T-cell (primary cell): ENCODE measurements around the gene ZDHHC13. TPM values are rescaled to one million over a fixed set of nuclear protein-coding genes. Genes with fewer than 3 reads are reported as not detected.
A peak's percentile ranks its signal among the peaks of the same experiment; 100 is the strongest.
"Not testable (repeated sequence)": the region's sequence is repeated elsewhere in the genome, so short reads cannot be mapped to it uniquely, and the experiment has no call there.

Experiments used
- ATAC-seq, 4 experiments: fragments of 200-7000 bp in 3 of 4; fragments of 150-1000 bp in 1 of 4; cut with Tn5 transposase; replicated peaks in 1 of 4; 1 replicate in 3 of 4; 2 replicates in 1 of 4; pipeline ENCODE4 v1.10.0; 2021; ENCODE audit warnings: moderate library complexity in 3 of 4, mild to moderate bottlenecking in 2 of 4, moderate number of reproducible peaks in 1 of 4
- CTCF ChIA-PET, 2 donors: fragments of 300-600 bp; sonication (Branson Sonifier 250); formaldehyde crosslinking; loops; one replicate each; lab custom pipeline; 2022; ENCODE audit warnings: antibody characterized with exemption in 2 of 2; lab: Charles Lee
- POLR2A ChIA-PET, 2 donors: fragments of 300-600 bp; sonication (Branson Sonifier 250); formaldehyde crosslinking; loops; one replicate each; lab custom pipeline; 2022; ENCODE audit warnings: antibody characterized with exemption in 2 of 2; lab: Charles Lee
- DNase-seq, 35 experiments: peaks; one replicate each; pipeline versions ENCODE4 v3.0.0 to v3.0.0-alpha.2; 2013 to 2023
- H3K27ac ChIP-seq: one replicate; pipeline ENCODE4 v1.5.1; 2013; ENCODE audit warnings: low read length
- H3K27me3 ChIP-seq, 2 experiments: replicated peaks in 1 of 2; 1 replicate in 1 of 2; 2 replicates in 1 of 2; pipeline versions ENCODE4 v1.6.1 to v1.7.0; 2013; ENCODE audit warnings: low read length in 1 of 2, mixed read lengths in 1 of 2; ENCODE audit not compliant: control insufficient read depth in 2 of 2, insufficient read depth in 2 of 2; ENCODE audit errors: extremely low read depth in 1 of 2
- H3K36me3 ChIP-seq, 2 donors: 1 replicate in 1 of 2; 2 replicates in 1 of 2; pipeline versions ENCODE4 v1.6.1 to v1.7.0; 2013; ENCODE audit warnings: low read length in 1 of 2; ENCODE audit not compliant: control insufficient read depth in 2 of 2, insufficient read depth in 1 of 2; ENCODE audit errors: extremely low read depth in 1 of 2
- H3K4me1 ChIP-seq, 2 experiments: 1 replicate in 1 of 2; 2 replicates in 1 of 2; pipeline versions ENCODE4 v1.6.1 to v1.7.0; 2013; ENCODE audit warnings: low read length in 2 of 2, mixed read lengths in 1 of 2; ENCODE audit not compliant: insufficient read depth in 2 of 2, control insufficient read depth in 1 of 2; ENCODE audit errors: extremely low read depth in 1 of 2
- H3K4me3 ChIP-seq, 2 donors: 1 replicate in 1 of 2; 2 replicates in 1 of 2; pipeline versions ENCODE4 v1.5.1 to v1.7.0; 2013; ENCODE audit warnings: mild to moderate bottlenecking in 2 of 2, low read length in 1 of 2, moderate library complexity in 1 of 2; ENCODE audit not compliant: control insufficient read depth in 1 of 2; ENCODE audit errors: extremely low read depth in 1 of 2
- H3K9me3 ChIP-seq: 2 replicates; pipeline ENCODE4 v1.7.0; 2013
- H3K27ac Mint-ChIP-seq, 2 donors: one replicate each; pipeline ENCODE4 v1.8.0; 2020 to 2021; ENCODE audit warnings: mild to moderate bottlenecking in 2 of 2, mixed read lengths in 2 of 2
- H3K27me3 Mint-ChIP-seq, 2 donors: one replicate each; pipeline ENCODE4 v1.8.0; 2021 to 2022; ENCODE audit warnings: mixed read lengths in 2 of 2
- H3K36me3 Mint-ChIP-seq: one replicate; pipeline ENCODE4 v1.8.0; 2021; ENCODE audit warnings: mixed read lengths
- H3K4me1 Mint-ChIP-seq, 3 donors: one replicate each; pipeline ENCODE4 v1.8.0; 2020 to 2022; ENCODE audit warnings: mixed read lengths in 3 of 3, mild to moderate bottlenecking in 1 of 3
- H3K4me3 Mint-ChIP-seq, 3 donors: one replicate each; pipeline ENCODE4 v1.8.0; 2020 to 2022; ENCODE audit warnings: mild to moderate bottlenecking in 3 of 3, mixed read lengths in 3 of 3, moderate library complexity in 3 of 3
- H3K9me3 Mint-ChIP-seq, 3 donors: one replicate each; pipeline ENCODE4 v1.8.0; 2020 to 2022; ENCODE audit warnings: mixed read lengths in 3 of 3
- WGBS: methylation state at CpG from one replicate; pipeline ENCODE4 v1.1.5; 2013; ENCODE audit warnings: missing lambda C conversion rate; ENCODE audit not compliant: insufficient coverage; 5-methylcytosine and 5-hydroxymethylcytosine counted together
- total RNA-seq, 35 experiments: library from RNA in 6 of 35; stranded (reverse) in 6 of 35; fragments of 120-200 nt in 1 of 35; gene quantifications; one replicate each; pipeline versions ENCODE4 v1.2.1 to v1.2.4 and lab custom pipeline; 2013 to 2026

Gene ZDHHC13
- total RNA-seq, 5 donors from 2014 or later (not counting 1 experiment from before 2014, with no cell fraction given): 10.2 to 16.3 (median 13.4) TPM

DNA sequence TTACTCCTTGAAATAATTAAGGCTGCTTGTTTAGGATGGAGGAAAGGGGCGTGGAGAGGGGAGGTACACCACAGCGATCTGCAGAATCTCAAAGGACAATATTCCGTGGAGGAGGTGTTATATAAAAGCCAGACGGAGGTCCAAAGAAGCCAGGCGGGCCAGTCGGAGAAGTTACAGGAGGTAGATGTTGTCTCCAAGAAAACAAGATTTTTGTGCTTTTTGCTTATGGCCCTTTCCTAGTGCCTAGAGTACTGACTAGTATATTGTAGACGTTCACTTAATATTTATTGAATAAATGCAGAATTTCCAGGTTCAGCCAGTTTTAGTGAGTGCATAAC, 761 bp downstream of the ZDHHC13 start:
- no peaks in the 10 kb centered on the region for H3K27me3 Mint-ChIP-seq
- peaks cover 0 to 1% of the 10 kb centered on the region in 2 experiments for H3K27me3 ChIP-seq
- no peaks in the 10 kb centered on the region for H3K9me3 ChIP-seq
- no peak for DNase-seq
- ChIA-PET POLR2A (no interaction called here), CTCF (no interaction called here)
- peaks cover 53 to 58% (median 54%) of the 10 kb centered on the region in 3 donors for H3K4me1 Mint-ChIP-seq
- peak overlapping the region; percentile 79 to 97 for H3K4me3 ChIP-seq
- ATAC-seq: no peak
- H3K4me1 ChIP-seq: peaks cover 7 to 21% of the 10 kb centered on the region in 2 experiments
- H3K27ac Mint-ChIP-seq: peak overlapping the region; percentile 2 to 8
- H3K36me3 ChIP-seq: no peaks in the 10 kb centered on the region
- 8% methylated on average over 3 of the region's 7 CpGs for WGBS
- H3K27ac ChIP-seq: no peak overlapping the region
- no peaks in the 10 kb centered on the region for H3K9me3 Mint-ChIP-seq
- peak overlapping the region; percentile 91 to 93 (median 93) for H3K4me3 Mint-ChIP-seq
- peaks cover 12% of the 10 kb centered on the region for H3K36me3 Mint-ChIP-seq

DNA sequence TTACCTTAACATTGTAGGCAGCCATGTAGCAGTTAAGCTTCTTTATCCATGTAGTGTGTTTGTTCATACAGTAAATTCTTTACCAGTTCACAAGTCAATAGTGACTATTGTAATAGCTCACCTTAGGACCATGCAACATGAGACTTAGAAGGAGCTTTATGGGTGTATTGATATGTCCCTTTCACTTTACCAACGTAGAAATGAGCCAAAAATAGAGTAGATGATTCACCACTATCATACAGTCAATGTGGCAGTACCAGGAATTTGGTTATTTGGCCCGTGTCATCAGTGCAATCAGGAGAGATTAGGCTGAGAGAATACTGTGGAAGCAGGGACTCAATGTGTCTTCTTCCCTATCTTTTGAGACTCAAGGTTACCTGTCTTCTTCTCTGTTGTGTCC, 4.7 kb downstream of the ZDHHC13 start:
- no peaks in the 10 kb centered on the region for H3K9me3 ChIP-seq
- no peaks in the 10 kb centered on the region for H3K36me3 ChIP-seq
- Mint-ChIP-seq H3K4me1 (peaks cover 60 to 66% (median 62%) of the 10 kb centered on the region in 3 donors), H3K27me3 (no peaks in the 10 kb centered on the region), H3K9me3 (peaks cover 0 to 2% (median 0%) of the 10 kb centered on the region in 3 donors), H3K4me3 (no peak overlapping the region), H3K36me3 (peaks cover 31% of the 10 kb centered on the region), H3K27ac (no peak overlapping the region)
- ChIA-PET CTCF (interaction anchor here in 1 of 2 donors (1.0 to 1.7 kb wide), 2 partner anchors 9 to 51 kb away, joined by 3 read pairs; no protein-coding TSS in a partner anchor), POLR2A (interaction anchor here in 1 of 2 donors (0.7 kb wide), 1 partner anchor 26 kb away, joined by 3 read pairs; no protein-coding TSS in a partner anchor)
- H3K4me3 ChIP-seq: no peak overlapping the region
- no CpG with 5 or more reads among the region's 2 CpGs for WGBS
- no peak overlapping the region for H3K27ac ChIP-seq
- no peak for ATAC-seq
- DNase-seq: no peak
- H3K4me1 ChIP-seq: peaks cover 7 to 16% of the 10 kb centered on the region in 2 experiments
- H3K27me3 ChIP-seq: no peaks in the 10 kb centered on the region

DNA sequence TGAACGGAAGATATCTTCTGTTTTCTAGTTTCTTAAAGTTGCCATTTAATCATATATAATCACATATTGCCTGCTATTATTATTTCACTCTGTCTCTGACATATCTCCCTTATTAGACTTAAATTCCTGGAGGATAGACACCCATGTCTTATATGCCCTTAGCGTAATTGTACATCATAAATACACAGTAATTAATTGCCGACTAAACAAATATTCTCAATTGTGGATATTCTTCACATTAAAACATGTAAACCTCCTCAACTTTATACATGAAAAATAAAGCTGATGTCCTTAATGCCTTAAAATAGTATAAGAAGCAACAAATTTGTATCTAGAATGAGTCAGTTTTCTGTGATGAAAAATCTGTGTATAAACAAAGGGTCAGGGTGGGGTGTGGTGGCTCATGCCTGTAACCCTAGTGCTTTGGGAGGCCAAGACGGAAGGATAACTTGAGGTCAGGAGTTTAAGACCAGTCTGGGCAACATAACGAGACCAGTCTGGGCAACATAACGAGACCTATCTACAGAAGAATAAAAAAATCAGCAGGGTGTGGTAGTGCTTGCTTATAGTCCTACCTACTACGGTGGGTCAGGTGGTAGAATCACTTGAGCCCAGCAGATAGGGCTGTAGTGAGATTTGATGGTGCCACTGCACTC, 6.1 kb downstream of the ZDHHC13 start:
- Mint-ChIP-seq H3K4me1 (peaks cover 62 to 65% (median 64%) of the 10 kb centered on the region in 3 donors), H3K9me3 (peaks cover 0 to 7% (median 0%) of the 10 kb centered on the region in 3 donors)
- CTCF ChIA-PET: interaction anchor here in 1 of 2 donors (0.5 to 1.7 kb wide), 2 partner anchors 10 to 557 kb away, joined by 3 to 8 read pairs; no protein-coding TSS in a partner anchor

GRCh38 chr11:19126562-19127325, 9.8 kb downstream of the ZDHHC13 start:
- peaks cover 0 to 21% (median 0%) of the 10 kb centered on the region in 3 donors for H3K9me3 Mint-ChIP-seq
- H3K36me3 ChIP-seq, H3K27ac ChIP-seq, H3K27ac Mint-ChIP-seq, H3K27me3 Mint-ChIP-seq, H3K27me3 ChIP-seq, H3K4me1 ChIP-seq, ATAC-seq, H3K9me3 ChIP-seq, DNase-seq, H3K4me3 ChIP-seq, H3K4me3 Mint-ChIP-seq, POLR2A ChIA-PET: not testable (repeated sequence)
- H3K36me3 Mint-ChIP-seq: peaks cover 53% of the 10 kb centered on the region
- CTCF ChIA-PET: interaction anchor here in 1 of 2 donors (0.6 kb wide), 1 partner anchor 14 kb away, joined by 3 read pairs; no protein-coding TSS in a partner anchor
- no CpG with 5 or more reads among the region's 4 CpGs for WGBS
- H3K4me1 Mint-ChIP-seq: peaks cover 29 to 36% (median 31%) of the 10 kb centered on the region in 3 donors

More for the DNA sequence above, 6.1 kb downstream of the ZDHHC13 start:
- no peak for ATAC-seq
- POLR2A ChIA-PET: no interaction called here
- WGBS: no CpG with 5 or more reads among the region's 7 CpGs
- no peaks in the 10 kb centered on the region for H3K9me3 ChIP-seq
- Mint-ChIP-seq H3K27me3 (no peaks in the 10 kb centered on the region), H3K36me3 (peaks cover 46% of the 10 kb centered on the region), H3K27ac (no peak overlapping the region), H3K4me3 (no peak overlapping the region)
- peaks cover 4 to 7% of the 10 kb centered on the region in 2 experiments for H3K4me1 ChIP-seq
- H3K27ac ChIP-seq: no peak overlapping the region
- H3K27me3 ChIP-seq: no peaks in the 10 kb centered on the region
- no peak for DNase-seq
- no peak overlapping the region for H3K4me3 ChIP-seq
- H3K36me3 ChIP-seq: no peaks in the 10 kb centered on the region

- Histone ChIP-seq H3K4me3 (no peak overlapping the region), H3K27me3 (no peaks in the 10 kb centered on the region), H3K36me3 (peaks cover 0 to 3% of the 10 kb centered on the region in 2 donors), H3K27ac (no peak overlapping the region), H3K9me3 (peaks cover 14% of the 10 kb centered on the region), H3K4me1 (no peaks in the 10 kb centered on the region)
- H3K4me1 Mint-ChIP-seq: peaks cover 0 to 7% (median 1%) of the 10 kb centered on the region in 3 donors
- POLR2A ChIA-PET: no interaction called here
- H3K27ac Mint-ChIP-seq: no peak overlapping the region
- no peak overlapping the region for H3K4me3 Mint-ChIP-seq
- peaks cover 3 to 22% (median 3%) of the 10 kb centered on the region in 3 donors for H3K9me3 Mint-ChIP-seq
- ATAC-seq (no peak), DNase-seq (no peak)
- no CpG with 5 or more reads among the region's 1 CpG for WGBS
- no peaks in the 10 kb centered on the region for H3K27me3 Mint-ChIP-seq
- CTCF ChIA-PET: no interaction called here
- peaks cover 38% of the 10 kb centered on the region for H3K36me3 Mint-ChIP-seq
Observed at GRCh38 chr11:19134004-19134403, 17.0 kb downstream of the ZDHHC13 start.

DNA sequence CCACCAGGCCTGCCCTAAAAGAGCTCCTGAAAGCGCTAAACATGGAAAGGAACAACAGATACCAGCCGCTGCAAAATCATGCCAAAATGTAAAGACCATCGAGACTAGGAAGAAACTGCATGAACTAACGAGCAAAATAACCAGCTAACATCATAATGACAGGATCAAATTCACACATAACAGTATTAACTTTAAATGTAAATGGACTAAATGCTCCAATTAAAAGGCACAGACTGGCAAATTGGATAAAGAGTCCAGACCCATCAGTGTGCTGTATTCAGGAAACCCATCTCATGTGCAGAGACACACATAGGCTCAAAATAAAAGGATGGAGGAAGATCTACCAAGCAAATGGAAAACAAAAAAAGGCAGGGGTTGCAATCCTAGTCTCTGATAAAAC, 19.9 kb downstream of the ZDHHC13 start:
- POLR2A ChIA-PET, H3K27me3 ChIP-seq, H3K27ac ChIP-seq, ATAC-seq, H3K36me3 ChIP-seq, CTCF ChIA-PET, H3K4me1 Mint-ChIP-seq, H3K4me3 Mint-ChIP-seq, H3K27ac Mint-ChIP-seq, H3K4me1 ChIP-seq, H3K9me3 Mint-ChIP-seq, H3K4me3 ChIP-seq, H3K27me3 Mint-ChIP-seq, DNase-seq: not testable (repeated sequence)
- H3K9me3 ChIP-seq: peaks cover 11% of the 10 kb centered on the region
- WGBS: no CpG with 5 or more reads among the region's 4 CpGs
- peaks cover 23% of the 10 kb centered on the region for H3K36me3 Mint-ChIP-seq
